Type B pancreatic cell (in vitro differentiated cells): ENCODE data around the gene TPMT. TPM values are rescaled to one million over a fixed set of nuclear protein-coding genes. Genes with fewer than 3 reads are reported as not detected.

Source experiments
- DNase-seq: peaks from one replicate; pipeline ENCODE4 v3.0.0; 2021; ENCODE audit warnings: mixed read lengths; ENCODE audit not compliant: unreplicated experiment; ENCODE audit errors: extremely low spot score
- H3K27ac Mint-ChIP-seq: 2 replicates; pipeline ENCODE4 v1.8.0; 2021; ENCODE audit warnings: mild to moderate bottlenecking, mixed read lengths
- H3K27me3 Mint-ChIP-seq: 2 replicates; pipeline ENCODE4 v1.8.0; 2021; ENCODE audit warnings: mixed read lengths
- H3K36me3 Mint-ChIP-seq: 2 replicates; pipeline ENCODE4 v1.8.0; 2021; ENCODE audit warnings: mixed read lengths
- H3K4me1 Mint-ChIP-seq: one replicate; pipeline ENCODE4 v1.8.0; 2021; ENCODE audit warnings: mixed read lengths; ENCODE audit not compliant: unreplicated experiment
- H3K4me3 Mint-ChIP-seq: 2 replicates; pipeline ENCODE4 v1.8.0; 2021; ENCODE audit warnings: mild to moderate bottlenecking, mixed read lengths
- H3K9me3 Mint-ChIP-seq: 2 replicates; pipeline ENCODE4 v1.8.0; 2021; ENCODE audit warnings: mixed read lengths
- total RNA-seq: library from RNA; stranded (reverse); gene quantifications from 2 replicates; pipeline ENCODE4 v1.2.1, GENCODE V29; 2021; ENCODE audit warnings: low replicate concordance
- TF ChIP-seq, protein P1 (sequence below): fragments of 200-600 bp; sonication (generic); conservative IDR thresholded peaks from 2 replicates; pipeline ENCODE4 v1.5.0; 2021; ENCODE audit warnings: antibody characterized with exemption, mild to moderate bottlenecking

The TPMT gene
- total RNA-seq, 1 donor from 2014 or later, result 12.8 TPM

GRCh38 chr6:18088419-18089296 is 66.2 kb downstream of the TPMT start:
- no peaks in the 10 kb centered on the region for H3K27me3 Mint-ChIP-seq
- peaks cover 5% of the 10 kb centered on the region for H3K9me3 Mint-ChIP-seq
- H3K36me3 Mint-ChIP-seq, result no peaks in the 10 kb centered on the region
- TF ChIP-seq, protein P1, sequence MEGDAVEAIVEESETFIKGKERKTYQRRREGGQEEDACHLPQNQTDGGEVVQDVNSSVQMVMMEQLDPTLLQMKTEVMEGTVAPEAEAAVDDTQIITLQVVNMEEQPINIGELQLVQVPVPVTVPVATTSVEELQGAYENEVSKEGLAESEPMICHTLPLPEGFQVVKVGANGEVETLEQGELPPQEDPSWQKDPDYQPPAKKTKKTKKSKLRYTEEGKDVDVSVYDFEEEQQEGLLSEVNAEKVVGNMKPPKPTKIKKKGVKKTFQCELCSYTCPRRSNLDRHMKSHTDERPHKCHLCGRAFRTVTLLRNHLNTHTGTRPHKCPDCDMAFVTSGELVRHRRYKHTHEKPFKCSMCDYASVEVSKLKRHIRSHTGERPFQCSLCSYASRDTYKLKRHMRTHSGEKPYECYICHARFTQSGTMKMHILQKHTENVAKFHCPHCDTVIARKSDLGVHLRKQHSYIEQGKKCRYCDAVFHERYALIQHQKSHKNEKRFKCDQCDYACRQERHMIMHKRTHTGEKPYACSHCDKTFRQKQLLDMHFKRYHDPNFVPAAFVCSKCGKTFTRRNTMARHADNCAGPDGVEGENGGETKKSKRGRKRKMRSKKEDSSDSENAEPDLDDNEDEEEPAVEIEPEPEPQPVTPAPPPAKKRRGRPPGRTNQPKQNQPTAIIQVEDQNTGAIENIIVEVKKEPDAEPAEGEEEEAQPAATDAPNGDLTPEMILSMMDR, result no peak
- no peak for DNase-seq
- no peak overlapping the region for H3K27ac Mint-ChIP-seq
- H3K4me1 Mint-ChIP-seq, result peaks cover 4% of the 10 kb centered on the region
- H3K4me3 Mint-ChIP-seq, result no peak overlapping the region

- peaks cover 7% of the 10 kb centered on the region for H3K4me1 Mint-ChIP-seq
- no peak overlapping the region for H3K4me3 Mint-ChIP-seq
- H3K27me3 Mint-ChIP-seq, result no peaks in the 10 kb centered on the region
- TF ChIP-seq, protein P1, result no peak
- DNase-seq, result no peak
- H3K36me3 Mint-ChIP-seq, result no peaks in the 10 kb centered on the region
- H3K9me3 Mint-ChIP-seq, result peaks cover 5% of the 10 kb centered on the region
- H3K27ac Mint-ChIP-seq, result no peak overlapping the region
These were observed 67.3 kb downstream of the TPMT start for GRCh38 chr6:18087396-18088165.

DNA sequence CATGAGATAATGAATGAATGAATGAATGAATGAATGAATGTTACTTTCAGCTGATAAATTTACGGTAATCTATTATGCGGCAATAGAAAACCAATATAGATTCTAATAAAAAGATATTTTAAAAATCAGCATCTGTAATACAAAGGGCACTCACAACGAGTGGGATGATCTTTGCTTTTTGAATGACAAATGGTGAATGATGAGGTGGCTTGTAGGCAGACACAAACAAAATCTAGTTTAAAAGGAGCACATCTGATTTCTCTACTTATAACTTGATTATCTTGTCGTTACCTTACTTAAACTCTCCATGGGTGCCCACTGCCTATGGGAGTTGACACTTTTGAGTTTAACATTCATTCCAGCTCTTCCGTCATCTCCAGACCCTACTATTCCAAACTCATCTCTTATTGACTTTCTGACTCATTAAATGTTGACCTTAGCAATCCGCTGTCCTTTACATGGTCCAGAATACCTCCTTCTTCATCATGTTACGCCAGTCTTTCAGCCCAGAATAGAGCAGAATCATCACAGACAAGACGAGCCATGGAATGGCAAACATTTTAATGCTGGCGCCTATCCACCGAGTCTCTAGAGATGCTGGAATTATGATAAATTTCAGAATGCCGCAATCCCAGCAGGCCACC is 73.7 kb downstream of the TPMT start:
- no peak for DNase-seq
- H3K27ac Mint-ChIP-seq, result no peak overlapping the region
- TF ChIP-seq, protein P1, result no peak

GRCh38 chr6:18080544-18080943 is 74.3 kb downstream of the TPMT start:
- H3K27ac Mint-ChIP-seq, result no peak overlapping the region
- H3K4me1 Mint-ChIP-seq, result peaks cover 3% of the 10 kb centered on the region
- no peaks in the 10 kb centered on the region for H3K27me3 Mint-ChIP-seq
- H3K9me3 Mint-ChIP-seq, result peaks cover 5% of the 10 kb centered on the region
- no peaks in the 10 kb centered on the region for H3K36me3 Mint-ChIP-seq
- TF ChIP-seq, protein P1, result no peak
- H3K4me3 Mint-ChIP-seq, result no peak overlapping the region
- no peak for DNase-seq

More for the DNA sequence above, 73.7 kb downstream of the TPMT start:
- Mint-ChIP-seq H3K9me3 (peaks cover 5% of the 10 kb centered on the region), H3K4me1 (peaks cover 3% of the 10 kb centered on the region), H3K4me3 (no peak overlapping the region), H3K36me3 (no peaks in the 10 kb centered on the region), H3K27me3 (no peaks in the 10 kb centered on the region)

- Mint-ChIP-seq H3K4me3 (no peak overlapping the region), H3K27me3 (no peaks in the 10 kb centered on the region), H3K27ac (no peak overlapping the region), H3K9me3 (no peaks in the 10 kb centered on the region), H3K4me1 (peaks cover 3% of the 10 kb centered on the region), H3K36me3 (no peaks in the 10 kb centered on the region)
- TF ChIP-seq, protein P1, result no peak
- DNase-seq, result no peak
These were observed 76.0 kb downstream of the TPMT start for GRCh38 chr6:18078866-18079265.

Other genes starting within 250 kb of the TPMT start
- 36.9 and 40.1 TPM in 2 replicates for gene KIF13A, start 167.4 kb downstream of the TPMT start, total RNA-seq
- gene NHLRC1, start 32.4 kb downstream of the TPMT start, total RNA-seq, result 1.1 and 3.5 TPM in 2 replicates
- 20.7 and 22.4 TPM in 2 replicates for gene KDM1B, start 345 bp upstream of the TPMT start, total RNA-seq
- gene DEK, start 109.5 kb upstream of the TPMT start, total RNA-seq, result 84.2 and 124 TPM in 2 replicates
- gene RNF144B, start 232.3 kb upstream of the TPMT start, total RNA-seq, result 10.8 and 19.4 TPM in 2 replicates